Mammary epithelial cell (primary cell): ENCODE data around the gene NES.
A peak's percentile ranks its signal among the peaks of the same experiment; 100 is the strongest.

Source experiments
- CTCF ChIP-seq, 2 donors: IDR thresholded peaks in 1 of 2; conservative IDR thresholded peaks in 1 of 2; 2 replicates each; pipeline ENCODE4 v1.5.1; 2011 to 2012; ENCODE audit warnings: inconsistent platforms in 2 of 2, low read length in 2 of 2, mild to moderate bottlenecking in 2 of 2, control low read depth in 1 of 2, low read depth in 1 of 2; ENCODE audit not compliant: insufficient read depth in 1 of 2; ENCODE audit errors: extremely low read depth in 1 of 2
- EZH2 ChIP-seq: IDR thresholded peaks from 2 replicates; pipeline ENCODE4 v1.6.1; 2012; ENCODE audit warnings: low read length, inconsistent platforms, borderline replicate concordance

GRCh38 chr1:156642265-156643048, 34.8 kb downstream of the NES start:
- TF ChIP-seq CTCF (conservative IDR thresholded peaks at IDR 0.05 in 1 of 2, IDR thresholded peaks at IDR 0.05 in 1 of 2; ENCODE audit: extremely low read depth in 1 of 2, insufficient read depth in 1 of 2, low read depth in 1 of 2, low read length in 2 of 2) (no peak), EZH2 (peak; percentile 97)
